Measurements from ENCODE around the gene LEKR1.
"Not testable (repeated sequence)": the region's sequence is repeated elsewhere in the genome, so short reads cannot be mapped to it uniquely, and the experiment has no call there.

The LEKR1 gene

GRCh38 chr3:156816794-156817645 lies 9.1 kb upstream of the LEKR1 start:
- Mint-ChIP-seq H3K27ac (peak overlapping the region; percentile 97), H3K9me3 (no peaks in the 10 kb centered on the region), H3K27me3 (ENCODE audit: low read depth) (no peaks in the 10 kb centered on the region), H3K36me3 (ENCODE audit: low read depth) (peaks cover 6% of the 10 kb centered on the region), H3K4me1 (ENCODE audit: low read depth) (peaks cover 58% of the 10 kb centered on the region), H3K4me3 (peak overlapping the region; percentile 90)

GRCh38 chr3:156817646-156818272 lies 8.4 kb upstream of the LEKR1 start:
- Mint-ChIP-seq H3K36me3 (ENCODE audit: low read depth) (peaks cover 6% of the 10 kb centered on the region), H3K27ac (peak overlapping the region; percentile 97), H3K27me3 (ENCODE audit: low read depth) (no peaks in the 10 kb centered on the region), H3K4me1 (ENCODE audit: low read depth) (peaks cover 51% of the 10 kb centered on the region), H3K4me3 (peak overlapping the region; percentile 90), H3K9me3 (no peaks in the 10 kb centered on the region)

GRCh38 chr3:156818273-156818651 lies 7.9 kb upstream of the LEKR1 start:
- H3K4me1 Mint-ChIP-seq (ENCODE audit: low read depth) = peaks cover 46% of the 10 kb centered on the region
- peak overlapping the region; percentile 90 for H3K4me3 Mint-ChIP-seq
- no peaks in the 10 kb centered on the region for H3K27me3 Mint-ChIP-seq (ENCODE audit: low read depth)
- peaks cover 6% of the 10 kb centered on the region for H3K36me3 Mint-ChIP-seq (ENCODE audit: low read depth)
- peak overlapping the region; percentile 97 for H3K27ac Mint-ChIP-seq
- no peaks in the 10 kb centered on the region for H3K9me3 Mint-ChIP-seq

GRCh38 chr3:156818890-156819289 lies 7.3 kb upstream of the LEKR1 start:
- no peaks in the 10 kb centered on the region for H3K27me3 Mint-ChIP-seq (ENCODE audit: low read depth)
- H3K27ac Mint-ChIP-seq = peak overlapping the region; percentile 13
- H3K9me3 Mint-ChIP-seq = no peaks in the 10 kb centered on the region
- peaks cover 43% of the 10 kb centered on the region for H3K4me1 Mint-ChIP-seq (ENCODE audit: low read depth)
- peaks cover 6% of the 10 kb centered on the region for H3K36me3 Mint-ChIP-seq (ENCODE audit: low read depth)
- peak overlapping the region; percentile 7 for H3K4me3 Mint-ChIP-seq

- Mint-ChIP-seq H3K27ac (no peak overlapping the region), H3K4me1 (ENCODE audit: low read depth) (peaks cover 46% of the 10 kb centered on the region), H3K36me3 (ENCODE audit: low read depth) (peaks cover 6% of the 10 kb centered on the region), H3K4me3 (no peak overlapping the region), H3K27me3 (ENCODE audit: low read depth) (no peaks in the 10 kb centered on the region), H3K9me3 (no peaks in the 10 kb centered on the region)
Observed at GRCh38 chr3:156819842-156820691, 6.1 kb upstream of the LEKR1 start.

- Mint-ChIP-seq H3K9me3 (no peaks in the 10 kb centered on the region), H3K27me3 (ENCODE audit: low read depth) (no peaks in the 10 kb centered on the region), H3K27ac (no peak overlapping the region), H3K36me3 (ENCODE audit: low read depth) (peaks cover 3% of the 10 kb centered on the region), H3K4me3 (no peak overlapping the region), H3K4me1 (ENCODE audit: low read depth) (peaks cover 47% of the 10 kb centered on the region)
Observed at GRCh38 chr3:156820692-156821080, 5.5 kb upstream of the LEKR1 start.

- H3K9me3 Mint-ChIP-seq; H3K4me3 Mint-ChIP-seq; H3K27ac Mint-ChIP-seq; H3K27me3 Mint-ChIP-seq (ENCODE audit: low read depth); H3K36me3 Mint-ChIP-seq (ENCODE audit: low read depth): not testable (repeated sequence)
- H3K4me1 Mint-ChIP-seq (ENCODE audit: low read depth) = peaks cover 46% of the 10 kb centered on the region
Observed at GRCh38 chr3:156822626-156823260, 3.4 kb upstream of the LEKR1 start.

- Mint-ChIP-seq H3K27me3 (ENCODE audit: low read depth) (peaks cover 8% of the 10 kb centered on the region), H3K4me3 (peak overlapping the region; percentile 93), H3K9me3 (no peaks in the 10 kb centered on the region), H3K36me3 (ENCODE audit: low read depth) (peaks cover 2% of the 10 kb centered on the region), H3K27ac (peak overlapping the region; percentile 95), H3K4me1 (ENCODE audit: low read depth) (peaks cover 31% of the 10 kb centered on the region)
Observed at GRCh38 chr3:156825795-156826143, 384 bp upstream of the LEKR1 start.

GRCh38 chr3:156826896-156827882 lies 1.0 kb downstream of the LEKR1 start:
- peaks cover 2% of the 10 kb centered on the region for H3K36me3 Mint-ChIP-seq (ENCODE audit: low read depth)
- no peaks in the 10 kb centered on the region for H3K9me3 Mint-ChIP-seq
- H3K27ac Mint-ChIP-seq = peak overlapping the region; percentile 95
- peaks cover 8% of the 10 kb centered on the region for H3K27me3 Mint-ChIP-seq (ENCODE audit: low read depth)
- H3K4me3 Mint-ChIP-seq = peak overlapping the region; percentile 93
- peaks cover 24% of the 10 kb centered on the region for H3K4me1 Mint-ChIP-seq (ENCODE audit: low read depth)

- Mint-ChIP-seq H3K27ac (no peak overlapping the region), H3K4me3 (no peak overlapping the region), H3K4me1 (ENCODE audit: low read depth) (peaks cover 10% of the 10 kb centered on the region)
Observed at GRCh38 chr3:156831006-156831405, 4.9 kb downstream of the LEKR1 start.

GRCh38 chr3:156834435-156834834 lies 8.3 kb downstream of the LEKR1 start:
- H3K27ac Mint-ChIP-seq = no peak overlapping the region

More at GRCh38 chr3:156831006-156831405, 4.9 kb downstream of the LEKR1 start:
- Mint-ChIP-seq H3K27me3 (ENCODE audit: low read depth) (peaks cover 8% of the 10 kb centered on the region), H3K9me3 (no peaks in the 10 kb centered on the region), H3K36me3 (ENCODE audit: low read depth) (peaks cover 2% of the 10 kb centered on the region)

GRCh38 chr3:156834962-156835535 lies 8.9 kb downstream of the LEKR1 start:
- Mint-ChIP-seq H3K4me3 (no peak overlapping the region), H3K27ac (no peak overlapping the region), H3K27me3 (ENCODE audit: low read depth) (no peaks in the 10 kb centered on the region), H3K36me3 (ENCODE audit: low read depth) (peaks cover 2% of the 10 kb centered on the region), H3K4me1 (ENCODE audit: low read depth) (peaks cover 2% of the 10 kb centered on the region), H3K9me3 (peaks cover 4% of the 10 kb centered on the region)

More at GRCh38 chr3:156834435-156834834, 8.3 kb downstream of the LEKR1 start:
- Mint-ChIP-seq H3K4me1 (ENCODE audit: low read depth) (peaks cover 2% of the 10 kb centered on the region), H3K4me3 (no peak overlapping the region), H3K36me3 (ENCODE audit: low read depth) (peaks cover 2% of the 10 kb centered on the region), H3K9me3 (peaks cover 4% of the 10 kb centered on the region), H3K27me3 (ENCODE audit: low read depth) (no peaks in the 10 kb centered on the region)

GRCh38 chr3:156836701-156837100 lies 10.5 kb downstream of the LEKR1 start:
- no peaks in the 10 kb centered on the region for H3K36me3 Mint-ChIP-seq (ENCODE audit: low read depth)
- H3K9me3 Mint-ChIP-seq = peaks cover 4% of the 10 kb centered on the region
- H3K27ac Mint-ChIP-seq = no peak overlapping the region
- H3K27me3 Mint-ChIP-seq (ENCODE audit: low read depth) = no peaks in the 10 kb centered on the region
- H3K4me1 Mint-ChIP-seq (ENCODE audit: low read depth) = peaks cover 2% of the 10 kb centered on the region
- H3K4me3 Mint-ChIP-seq = no peak overlapping the region
